Effector memory CD8-positive, alpha-beta T cell (primary cell): ENCODE measurements around the gene DUSP15.

Experiments
- ATAC-seq: fragments of 150-1000 bp; cut with Tn5 transposase; replicated peaks from 2 replicates; pipeline ENCODE4 v1.10.0; 2021; ENCODE audit warnings: mild to moderate bottlenecking, moderate library complexity
- DNase-seq, 3 experiments: peaks; one replicate each; pipeline ENCODE4 v3.0.0; 2021
- H3K27ac Mint-ChIP-seq, 2 donors: one replicate each; pipeline ENCODE4 v1.8.0; 2022; ENCODE audit warnings: mild to moderate bottlenecking in 2 of 2, mixed read lengths in 2 of 2, moderate library complexity in 2 of 2
- H3K27me3 Mint-ChIP-seq, 2 donors: one replicate each; pipeline ENCODE4 v1.8.0; 2022; ENCODE audit warnings: mixed read lengths in 2 of 2
- H3K36me3 Mint-ChIP-seq: one replicate; pipeline ENCODE4 v1.8.0; 2022; ENCODE audit warnings: mild to moderate bottlenecking, moderate library complexity, mixed read lengths; ENCODE audit not compliant: insufficient read depth
- H3K4me1 Mint-ChIP-seq, 2 donors: one replicate each; pipeline ENCODE4 v1.8.0; 2022; ENCODE audit warnings: low read depth in 2 of 2, mixed read lengths in 2 of 2
- H3K4me3 Mint-ChIP-seq, 2 donors: one replicate each; pipeline ENCODE4 v1.8.0; 2022; ENCODE audit warnings: mild to moderate bottlenecking in 2 of 2, mixed read lengths in 2 of 2, moderate library complexity in 2 of 2
- H3K9me3 Mint-ChIP-seq, 2 donors: one replicate each; pipeline ENCODE4 v1.8.0; 2022; ENCODE audit warnings: mixed read lengths in 2 of 2

DUSP15 gene

GRCh38 chr20:31811796-31812728 lies 58.3 kb downstream of the DUSP15 start:
- Mint-ChIP-seq H3K27ac (no peak overlapping the region), H3K4me1 (no peaks in the 10 kb centered on the region), H3K27me3 (no peaks in the 10 kb centered on the region), H3K9me3 (no peaks in the 10 kb centered on the region), H3K36me3 (no peaks in the 10 kb centered on the region), H3K4me3 (no peak overlapping the region)
- DNase-seq = no peak
- no peak for ATAC-seq

GRCh38 chr20:31811198-31811597 lies 59.1 kb downstream of the DUSP15 start:
- DNase-seq (no peak), ATAC-seq (no peak)
- no peaks in the 10 kb centered on the region for H3K36me3 Mint-ChIP-seq
- H3K27me3 Mint-ChIP-seq = no peaks in the 10 kb centered on the region
- H3K9me3 Mint-ChIP-seq = no peaks in the 10 kb centered on the region
- H3K27ac Mint-ChIP-seq = no peak overlapping the region
- no peak overlapping the region for H3K4me3 Mint-ChIP-seq
- H3K4me1 Mint-ChIP-seq = no peaks in the 10 kb centered on the region
